ENCODE results near the gene FOXL3.

DNA sequence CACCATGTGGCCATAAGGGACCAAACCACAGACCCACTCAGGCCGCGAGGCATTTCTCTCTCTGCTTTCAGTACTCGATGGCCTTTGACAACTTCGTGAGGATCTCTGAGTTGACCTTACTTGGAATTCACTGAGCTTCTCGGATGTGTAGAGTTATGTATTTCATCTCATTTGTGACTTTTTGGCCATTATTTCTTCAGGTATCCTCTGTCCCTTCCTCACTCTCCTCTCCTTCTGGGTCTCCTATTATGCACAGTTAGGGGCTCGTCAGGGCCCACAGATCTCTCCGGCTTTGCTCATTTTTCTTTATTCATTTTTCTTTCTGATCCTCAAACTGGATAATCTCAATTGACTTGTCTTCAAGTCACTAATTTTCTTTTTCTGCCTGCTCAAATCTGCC lies 16.6 kb upstream of the FOXL3 start:
- TF ChIP-seq CTCF (IDR thresholded peaks at IDR 0.05 in 4 of 5, conservative IDR thresholded peaks at IDR 0.05 in 1 of 5), result no peak
- TF ChIP-seq POLR2A (IDR thresholded peaks at IDR 0.05), result no peak
